T follicular helper cell (primary cell): ENCODE results near the gene MYD88.
"Not testable (repeated sequence)": the region's sequence is repeated elsewhere in the genome, so short reads cannot be mapped to it uniquely, and the experiment has no call there.

Experiments used
- DNase-seq: peaks from one replicate; pipeline ENCODE4 v3.0.0-alpha.2; 2020; ENCODE audit warnings: low read depth

Gene MYD88

GRCh38 chr3:38126121-38126892, 12.2 kb upstream of the MYD88 start:
- DNase-seq: no peak

GRCh38 chr3:38127611-38128302, 10.7 kb upstream of the MYD88 start:
- DNase-seq: no peak

GRCh38 chr3:38128303-38128655, 10.2 kb upstream of the MYD88 start:
- no peak for DNase-seq

- no peak for DNase-seq
Observed at GRCh38 chr3:38129058-38129457, 9.4 kb upstream of the MYD88 start.

GRCh38 chr3:38130631-38131065, 7.8 kb upstream of the MYD88 start:
- DNase-seq: no peak

- DNase-seq: no peak
Observed at GRCh38 chr3:38131621-38132369, 6.7 kb upstream of the MYD88 start.

GRCh38 chr3:38133209-38133556, 5.3 kb upstream of the MYD88 start:
- DNase-seq: no peak

- DNase-seq: no peak
Observed at GRCh38 chr3:38133557-38134405, 4.7 kb upstream of the MYD88 start.

GRCh38 chr3:38134517-38135143, 3.8 kb upstream of the MYD88 start:
- DNase-seq: not testable (repeated sequence)

- DNase-seq: not testable (repeated sequence)
Observed at GRCh38 chr3:38135621-38136277, 2.7 kb upstream of the MYD88 start.

GRCh38 chr3:38136393-38136776, 2.1 kb upstream of the MYD88 start:
- DNase-seq: no peak

- peak; percentile 93 for DNase-seq
Observed at GRCh38 chr3:38136777-38137614, 1.5 kb upstream of the MYD88 start, which contains the start of gene ACAA1. TSS of gene ACAA1 (minus strand) at chr3:38137127. CDS start at chr3:38137035, 92 bp downstream.

GRCh38 chr3:38137615-38138348, 679 bp upstream of the MYD88 start:
- DNase-seq: no peak

- DNase-seq: no peak
Observed at GRCh38 chr3:38139191-38139590, 730 bp downstream of the MYD88 start.

- no peak for DNase-seq
Observed at GRCh38 chr3:38139652-38140051, 1.2 kb downstream of the MYD88 start.

GRCh38 chr3:38140326-38141172, 2.1 kb downstream of the MYD88 start:
- no peak for DNase-seq

- DNase-seq: no peak
Observed at GRCh38 chr3:38141173-38141951, 2.9 kb downstream of the MYD88 start.

- no peak for DNase-seq
Observed at GRCh38 chr3:38141952-38142273, 3.5 kb downstream of the MYD88 start.
